Heart left ventricle (tissue), 13 donors: ENCODE results near the gene SYNE2.

Experiments used
- CTCF ChIP-seq, 12 donors: fragments of 200-600 bp; sonication (generic) in 4 of 12; IDR thresholded peaks; one replicate each; pipeline versions ENCODE4 v1.5.0 to v1.8.0; 2018 to 2022; ENCODE audit warnings: antibody characterized with exemption in 12 of 12, mild to moderate bottlenecking in 5 of 12
- POLR2A ChIP-seq, 2 donors: fragments of 450-650 bp; IDR thresholded peaks; one replicate each; pipeline ENCODE4 v1.6.1; 2017; ENCODE audit warnings: antibody characterized with exemption in 2 of 2, mild to moderate bottlenecking in 2 of 2, moderate library complexity in 2 of 2
- donor health status: ischemic (EF 13 %, LVEDD 7.1; RV severe dilation, severe dysfunction).
- donor health status: DM: no; HTN: yes; CAD: no.
- donor health status: DM: no; HTN: no; CAD: no.
- donor health status: ischemic (EF 25% LVEDD 6.9; RV normal size, moderate dysfunction).
- donor health status: ischemic (EF 25% LVEDD 5.7; RV mildly dilated, moderate dysfunction).
- donor health status: ischemic (EF 35%, LVEDD 5.7; RV mildly dilated, moderate dysfunction).
- donor health status: nonischemic (EF 11% LVEDD 7.7; RV severe dilation, severe dysfunction).
- donor health status: DM: yes; HTN: yes; CAD: no.
- donor health status: PGD.
- donor health status: ischemic (EF 29% LVEDD 5.4; RV normal size, mild dysfunction).
- donor health status: nonischemic (EF 23%, LVEDD 6.1; RV moderate dilation, normal function).

GRCh38 chr14:64209444-64210131 is 356.8 kb downstream of the SYNE2 start:
- TF ChIP-seq CTCF (IDR thresholded peaks at IDR 0.05) (no peak), POLR2A (IDR thresholded peaks at IDR 0.05) (no peak)
